Left colon (tissue), 2 donors: ENCODE data around the gene GSDMA. TPM values are rescaled to one million over a fixed set of nuclear protein-coding genes. Genes with fewer than 3 reads are reported as not detected.

Experiments used
- ATAC-seq: fragments of 200-7000 bp; cut with Tn5 transposase; one replicate; pipeline ENCODE4 v1.9.1; 2020; ENCODE audit warnings: mild to moderate bottlenecking, moderate library complexity
- DNase-seq, 2 donors: peaks; one replicate each; pipeline ENCODE4 v3.0.0-alpha.2; 2020
- intact Hi-C, 2 donors: fragments of 100-400 bp; cut with DNase I in 1 of 2; cut with micrococcal nuclease in 1 of 2; formaldehyde crosslinking; loops; one replicate each; pipeline versions ENCODE4 v1.11.2 to v1.14.0; 2022; cut with DNase I, micrococcal nuclease
- total RNA-seq, 2 donors: library from RNA; stranded (reverse); fragmentation: NEBNext Ultra II Directional; extraction: Animal tissue kit (Norgen Biotek cat#: 25700); gene quantifications; one replicate each; pipeline ENCODE4 v1.2.1, GENCODE V29; 2021
- donor health status: DM: no; HTN: no; CAD: no.
- donor health status: DM: yes; HTN: yes; CAD: no.

Gene GSDMA
- total RNA-seq, 2 donors from 2014 or later, result 0.58 TPM; not detected in 1

GRCh38 chr17:39951924-39952679 is 10.7 kb upstream of the GSDMA start:
- DNase-seq (peak; percentile 43 to 59), ATAC-seq (peak; percentile 4)
- intact Hi-C loops, result no loop called here

- intact Hi-C loops, result no loop called here
- peak; percentile 99 for DNase-seq
- peak; percentile 86 for ATAC-seq
Observed at GRCh38 chr17:39952680-39953470, 9.9 kb upstream of the GSDMA start.

- ATAC-seq (no peak), DNase-seq (no peak)
- intact Hi-C loops, result no loop called here
Observed at GRCh38 chr17:39953471-39953888, 9.3 kb upstream of the GSDMA start.

- ATAC-seq (no peak), DNase-seq (no peak)
- intact Hi-C loops, result no loop called here
Observed at GRCh38 chr17:39954876-39955275, 7.9 kb upstream of the GSDMA start.

GRCh38 chr17:39955726-39956225 is 7.0 kb upstream of the GSDMA start:
- intact Hi-C loops, result no loop called here
- no peak for ATAC-seq
- no peak for DNase-seq

- ATAC-seq (peak; percentile 74), DNase-seq (peak in 1 of 2 donors; percentile 38)
- intact Hi-C loops, result no loop called here
Observed at GRCh38 chr17:39960524-39961041, 2.2 kb upstream of the GSDMA start.

GRCh38 chr17:39963829-39964228 is 1.0 kb downstream of the GSDMA start:
- no peak for DNase-seq
- intact Hi-C loops, result no loop called here
- ATAC-seq, result no peak

- DNase-seq, result no peak
Observed at GRCh38 chr17:39965017-39965699, 2.4 kb downstream of the GSDMA start.

GRCh38 chr17:39966771-39967170 is 4.0 kb downstream of the GSDMA start:
- no peak for DNase-seq
- intact Hi-C loops, result no loop called here
- no peak for ATAC-seq

More at GRCh38 chr17:39965017-39965699, 2.4 kb downstream of the GSDMA start:
- intact Hi-C loops, result no loop called here
- no peak for ATAC-seq

GRCh38 chr17:39968761-39969160 is 6.0 kb downstream of the GSDMA start:
- ATAC-seq (peak; percentile 45), DNase-seq (no peak)
- intact Hi-C loops, result no loop called here

GRCh38 chr17:39969375-39969774 is 6.6 kb downstream of the GSDMA start:
- intact Hi-C loops, result no loop called here
- ATAC-seq (no peak), DNase-seq (no peak)

GRCh38 chr17:39970157-39970692 is 7.4 kb downstream of the GSDMA start:
- peak; percentile 97 for ATAC-seq
- intact Hi-C loops, result no loop called here

GRCh38 chr17:39971076-39971603 is 8.3 kb downstream of the GSDMA start:
- DNase-seq (no peak), ATAC-seq (peak; percentile 12)
- intact Hi-C loops, result no loop called here

More at GRCh38 chr17:39970157-39970692, 7.4 kb downstream of the GSDMA start:
- DNase-seq, result no peak

- intact Hi-C loops, result no loop called here
- ATAC-seq, result no peak
- no peak for DNase-seq
Observed at GRCh38 chr17:39972271-39972670, 9.5 kb downstream of the GSDMA start.

GRCh38 chr17:39973496-39973895 is 10.7 kb downstream of the GSDMA start:
- intact Hi-C loops, result no loop called here
- DNase-seq, result no peak
- ATAC-seq, result no peak

- intact Hi-C loops, result no loop called here
- DNase-seq (no peak), ATAC-seq (no peak)
Observed at GRCh38 chr17:39974433-39974832, 11.6 kb downstream of the GSDMA start.

- no peak for ATAC-seq
- no peak for DNase-seq
- intact Hi-C loops, result no loop called here
Observed at GRCh38 chr17:39975801-39976200, 13.0 kb downstream of the GSDMA start.

- intact Hi-C loops, result no loop called here
- ATAC-seq (no peak), DNase-seq (no peak)
Observed at GRCh38 chr17:39979016-39979670, 16.3 kb downstream of the GSDMA start.
